Daoy (cell line): ENCODE results near the gene MGLL. TPM values are rescaled to one million over a fixed set of nuclear protein-coding genes. Genes with fewer than 3 reads are reported as not detected.

Source experiments
- DNase-seq: peaks from one replicate; pipeline ENCODE4 v3.0.0-alpha.2; 2015; ENCODE audit warnings: low read depth
- total RNA-seq: library from RNA; depleted of rRNA; stranded (reverse); fragments of >200 nt; shearing (Covaris generic); gene quantifications from 2 replicates; pipeline ENCODE4 v1.2.3, GENCODE V29; 2014

MGLL gene
- total RNA-seq, 1 experiment from 2014 or later = 37.1 TPM

DNA sequence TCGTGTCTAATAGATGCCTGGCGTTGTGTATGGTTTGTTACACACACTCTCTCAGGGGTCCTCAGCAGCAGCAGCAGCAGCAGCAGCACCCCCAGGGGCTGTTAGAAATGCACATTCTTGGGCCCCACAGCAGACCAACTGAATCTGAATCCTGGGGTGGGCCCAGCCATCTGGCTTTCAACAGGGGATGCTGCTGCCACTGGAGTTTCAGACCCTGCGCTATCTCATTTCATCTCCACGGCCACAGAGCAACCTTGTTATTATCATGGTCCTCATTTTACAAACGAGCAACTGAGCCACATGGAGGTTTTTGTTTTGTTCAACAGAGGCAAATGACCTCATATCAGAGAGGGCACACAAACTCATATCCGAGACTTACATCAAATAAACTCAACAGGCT, 47.7 kb downstream of the MGLL start:
- no peak for DNase-seq

- no peak for DNase-seq
Measured at GRCh38 chr3:127773752-127774395, 48.4 kb downstream of the MGLL start.

DNA sequence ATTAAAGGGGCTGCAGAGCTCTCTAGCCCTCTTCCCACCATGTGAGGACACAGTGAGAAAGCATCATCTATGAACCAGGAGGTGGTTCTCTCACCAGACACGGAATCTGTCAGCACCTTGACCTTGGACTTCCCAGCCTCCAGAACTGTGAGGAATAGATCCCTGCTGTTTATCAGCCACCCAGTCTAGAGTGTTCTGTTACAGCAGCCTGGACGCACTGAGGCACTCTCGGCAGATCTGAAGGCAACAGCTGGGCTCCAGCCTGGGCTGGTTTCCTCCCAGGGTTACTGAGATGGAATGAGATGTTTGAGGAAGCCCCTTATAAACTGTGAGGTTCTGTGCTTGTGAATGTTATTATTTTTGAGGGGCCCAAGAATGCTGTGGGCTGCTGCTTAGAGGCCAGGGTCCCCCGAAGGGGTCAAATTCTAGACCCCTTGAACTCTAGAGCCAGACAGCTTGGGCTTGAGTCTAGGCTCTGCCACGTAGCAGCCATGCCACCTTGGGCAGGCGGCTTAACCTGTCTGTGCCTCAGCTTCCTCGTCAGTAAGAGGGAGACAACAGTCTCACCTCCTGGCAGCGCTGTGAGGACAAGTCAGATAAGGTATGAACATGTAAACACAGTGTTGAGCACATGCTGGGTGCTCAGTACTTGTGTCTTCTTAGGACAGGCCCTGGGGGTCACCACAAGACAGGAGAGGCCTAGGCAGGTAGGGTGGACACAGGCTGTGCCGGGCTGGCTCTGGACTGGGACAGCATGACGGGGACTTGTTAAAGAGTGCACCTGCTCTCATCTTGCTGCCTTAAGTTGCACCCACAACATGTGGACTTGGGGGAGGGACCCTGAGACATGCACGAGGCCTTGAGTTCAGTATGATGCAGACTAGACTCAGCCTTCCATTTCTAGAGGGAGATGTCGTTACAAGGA, 49.2 kb downstream of the MGLL start:
- DNase-seq = no peak

GRCh38 chr3:127772273-127772672, 50.0 kb downstream of the MGLL start:
- DNase-seq = no peak

DNA sequence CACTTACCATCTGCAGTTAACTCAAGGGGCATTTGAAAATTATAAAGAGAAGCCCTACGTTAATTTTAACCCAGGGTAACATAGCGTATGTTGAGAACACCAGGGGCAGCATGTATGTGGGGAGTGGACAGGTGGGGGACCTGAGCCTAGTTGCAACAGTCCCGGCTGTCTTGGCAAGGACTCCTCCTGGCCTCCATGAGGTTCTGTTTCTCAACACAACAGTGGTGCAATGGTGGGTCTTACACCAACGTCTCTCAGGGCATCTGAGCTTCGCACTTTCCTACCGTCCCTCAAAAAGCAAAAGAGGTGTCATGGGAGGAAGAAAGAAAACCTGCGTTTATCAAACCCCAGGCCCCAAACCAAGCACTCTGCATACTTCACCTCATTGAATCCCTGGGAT, 50.6 kb downstream of the MGLL start:
- no peak for DNase-seq

GRCh38 chr3:127770671-127771355, 51.5 kb downstream of the MGLL start:
- DNase-seq = no peak

- DNase-seq = no peak
Measured at GRCh38 chr3:127769284-127770081, 52.8 kb downstream of the MGLL start.

GRCh38 chr3:127768346-127769008, 53.8 kb downstream of the MGLL start:
- DNase-seq = peak; percentile 96

DNA sequence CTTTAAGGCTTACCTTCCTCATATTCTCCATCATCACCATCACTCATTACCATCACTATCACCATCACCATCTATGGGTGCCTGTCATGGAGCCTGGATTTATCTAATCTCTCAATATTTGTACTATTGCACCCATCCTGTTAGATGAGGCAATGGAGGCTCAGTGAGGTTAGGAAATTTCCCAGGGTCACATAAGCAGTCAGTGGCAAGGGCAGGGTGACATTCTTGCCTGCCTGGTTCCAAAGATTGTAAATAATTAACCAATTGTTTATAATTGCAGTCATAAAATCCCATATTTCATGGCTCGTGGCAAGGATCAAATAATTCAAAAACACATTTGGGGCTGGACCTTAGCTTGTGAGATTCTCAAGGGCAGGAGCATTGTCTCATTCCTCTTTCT, 55.2 kb downstream of the MGLL start:
- DNase-seq = no peak

DNA sequence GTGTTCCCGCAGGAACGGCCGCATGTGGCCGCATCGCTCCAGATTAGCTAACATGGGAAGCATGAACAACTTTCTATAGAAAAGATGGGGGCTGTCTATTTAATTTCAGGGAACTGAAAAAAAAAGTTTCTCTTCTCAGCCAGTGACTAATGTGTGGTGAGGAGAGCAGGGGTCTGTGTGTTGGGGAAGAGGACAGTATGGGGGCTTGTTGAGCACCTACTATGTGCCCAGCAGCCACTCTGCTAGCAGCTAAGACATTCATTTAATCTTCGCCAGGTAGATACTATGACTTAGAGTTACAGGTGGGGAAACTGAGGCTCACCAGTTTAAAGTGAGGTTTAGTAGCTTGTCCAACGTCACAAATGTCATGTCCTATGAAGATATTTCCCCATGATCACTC, 56.6 kb downstream of the MGLL start:
- DNase-seq = no peak

DNA sequence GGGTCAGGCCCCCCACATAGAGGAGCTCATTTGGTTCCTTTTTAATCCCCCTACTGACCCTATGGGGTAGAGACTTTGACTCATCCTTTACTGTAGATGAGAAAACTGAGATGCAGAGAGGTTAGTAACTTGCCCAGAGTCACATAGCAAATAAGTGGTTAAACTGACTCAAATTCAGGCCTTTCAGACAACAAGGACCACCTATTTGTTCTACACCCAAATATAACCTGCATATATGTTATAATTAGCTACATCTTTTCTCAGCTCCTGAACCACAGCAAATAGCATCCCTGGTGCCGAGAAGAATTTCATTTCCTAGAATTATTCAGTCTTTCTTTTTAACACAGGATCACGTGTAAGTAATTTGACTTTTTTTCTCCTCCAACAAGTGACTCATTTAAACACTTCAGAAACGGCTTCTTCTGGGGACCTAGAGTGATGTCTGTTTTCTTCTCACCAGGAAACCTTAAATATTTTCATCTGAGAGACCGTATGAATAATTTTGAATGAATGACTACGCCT, 57.4 kb downstream of the MGLL start:
- DNase-seq = peak; percentile 71

GRCh38 chr3:127764301-127764700, 58.0 kb downstream of the MGLL start:
- DNase-seq = no peak

DNA sequence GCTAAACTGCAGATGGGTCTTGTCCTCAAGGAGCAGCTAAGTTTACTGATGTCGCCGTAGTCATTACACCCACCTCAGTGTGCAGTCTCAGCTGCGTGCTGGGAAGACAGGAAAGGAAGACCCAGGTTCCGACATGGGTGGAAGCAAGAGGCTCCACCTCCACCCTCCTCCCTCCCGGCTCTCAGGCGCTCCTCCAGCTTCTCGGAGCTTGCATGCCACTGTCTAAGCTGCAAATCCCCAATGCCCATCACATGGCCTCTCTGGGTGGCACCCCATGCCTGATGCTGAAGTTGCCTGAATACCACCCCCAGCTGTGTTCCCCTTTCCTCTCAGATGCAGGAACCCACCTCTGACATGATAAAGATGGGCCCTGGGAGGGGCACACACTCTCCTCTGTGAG, 58.5 kb downstream of the MGLL start:
- DNase-seq = no peak

DNA sequence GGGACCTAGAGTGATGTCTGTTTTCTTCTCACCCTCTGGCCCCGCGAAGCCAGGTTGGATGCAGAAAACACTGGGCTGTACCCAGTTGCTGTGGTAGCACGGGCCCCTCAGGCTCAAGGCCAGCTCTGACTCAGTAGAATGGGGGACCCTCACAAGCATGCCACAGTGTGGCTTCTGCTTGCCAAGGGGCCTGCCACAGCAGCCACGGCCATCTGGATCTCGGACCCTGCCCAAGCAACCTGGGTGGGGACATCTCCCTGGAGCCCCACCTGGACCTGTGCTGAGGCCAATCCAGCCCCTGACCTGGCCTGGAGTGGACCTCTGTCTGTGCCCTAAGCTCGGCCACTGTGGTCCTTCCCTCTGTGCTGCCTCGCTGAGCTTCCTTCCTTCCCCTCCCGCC, 59.0 kb downstream of the MGLL start:
- no peak for DNase-seq

DNA sequence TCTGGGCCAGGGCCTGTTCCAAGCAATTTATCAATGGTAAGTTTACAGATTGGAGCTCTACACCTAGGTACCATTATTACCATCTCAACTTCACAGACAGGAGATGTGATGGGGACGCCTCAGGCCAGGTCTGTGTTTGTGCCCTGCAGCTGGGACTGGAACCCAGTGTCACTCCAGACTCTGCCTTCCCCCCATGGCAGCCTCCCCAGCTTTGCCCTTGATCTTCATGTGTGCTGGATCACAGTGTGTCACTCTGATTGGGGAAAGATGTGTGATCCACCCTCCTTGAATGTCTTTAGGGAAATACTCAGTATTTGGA, 59.6 kb downstream of the MGLL start:
- DNase-seq = no peak

- no peak for DNase-seq
Measured at GRCh38 chr3:127762077-127762786, 60.1 kb downstream of the MGLL start.

DNA sequence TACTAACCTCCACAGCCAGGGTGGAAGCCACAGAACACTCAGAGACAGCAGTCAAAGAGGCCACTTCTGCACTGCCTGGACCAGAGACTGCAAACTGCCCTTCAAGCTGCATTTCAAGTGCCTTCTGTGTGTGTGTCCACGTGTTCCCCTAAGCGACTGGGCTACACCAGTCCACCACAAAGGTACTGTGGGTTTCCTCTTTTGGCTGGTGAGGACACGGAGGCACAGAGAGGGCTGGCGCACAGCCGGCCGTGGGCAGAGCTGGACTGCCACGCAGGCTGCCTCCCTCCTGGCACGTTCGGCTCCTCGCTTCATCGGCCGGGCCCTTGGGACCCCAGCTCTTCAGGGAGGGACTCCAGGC, 60.9 kb downstream of the MGLL start:
- DNase-seq = no peak

DNA sequence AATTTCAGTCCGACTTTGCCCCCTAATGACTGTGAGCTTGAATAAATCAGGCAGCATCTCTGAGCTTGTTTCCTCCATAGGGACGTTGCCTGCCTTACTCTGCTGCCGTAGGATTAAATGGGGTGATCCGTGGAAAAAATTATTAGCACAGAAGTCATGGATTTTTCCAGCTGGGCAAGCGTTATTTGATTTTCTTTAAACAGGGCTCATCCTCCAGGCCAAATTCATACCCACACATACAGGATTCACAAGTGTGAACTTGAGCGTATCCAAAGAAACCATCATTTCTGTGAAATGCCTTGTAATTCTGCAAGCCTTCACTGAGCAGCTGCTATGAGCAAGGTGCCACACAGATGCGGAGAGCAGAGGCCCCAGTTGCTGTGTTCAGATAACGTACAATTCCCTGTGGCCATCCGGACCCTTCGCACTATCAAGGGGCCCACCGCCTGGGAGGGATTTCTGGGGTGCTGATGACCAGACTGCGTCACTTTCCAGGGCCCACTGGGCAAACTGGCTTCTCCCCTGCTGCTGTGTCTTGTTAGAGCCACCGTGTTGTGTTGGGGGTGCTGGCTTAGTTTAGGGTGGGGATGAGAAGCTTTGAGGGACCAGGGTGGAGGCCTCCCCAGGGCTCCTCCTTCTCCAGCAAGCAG, 61.4 kb downstream of the MGLL start:
- no peak for DNase-seq

- DNase-seq = no peak
Measured at GRCh38 chr3:127760361-127760760, 62.0 kb downstream of the MGLL start.

DNA sequence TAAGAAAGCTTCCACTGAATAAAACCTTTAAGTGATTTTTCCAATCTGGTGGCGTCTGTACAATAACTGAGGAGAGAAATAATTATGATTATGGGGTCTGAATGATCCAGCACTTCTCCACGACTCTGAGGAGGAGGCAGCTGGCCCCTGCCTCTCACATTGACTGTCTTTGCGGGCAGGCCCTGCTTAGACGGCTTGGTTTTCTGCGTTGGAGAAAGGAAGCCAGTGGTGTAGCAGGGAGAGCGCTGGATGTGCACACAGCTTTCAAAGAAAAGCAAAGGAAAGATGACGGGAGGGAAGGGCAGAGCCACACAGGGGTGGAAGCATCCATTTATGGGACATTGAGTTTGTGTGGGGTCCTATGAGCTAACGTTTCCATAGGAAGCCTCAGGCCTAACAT, 62.5 kb downstream of the MGLL start:
- no peak for DNase-seq
